ENCODE results near the gene LRFN2. TPM values are rescaled to one million over a fixed set of nuclear protein-coding genes. Genes with fewer than 3 reads are reported as not detected.
A peak's percentile ranks its signal among the peaks of the same experiment; 100 is the strongest.

The LRFN2 gene
- total RNA-seq, 1 donor from 2014 or later, result not detected

- Mint-ChIP-seq H3K36me3 (ENCODE audit: low read depth) (peaks cover 16% of the 10 kb centered on the region), H3K4me3 (ENCODE audit: low read depth) (no peak overlapping the region), H3K9me3 (peaks cover 31% of the 10 kb centered on the region), H3K27ac (no peak overlapping the region), H3K27me3 (ENCODE audit: low read depth) (no peaks in the 10 kb centered on the region), H3K4me1 (ENCODE audit: low read depth) (peaks cover 15% of the 10 kb centered on the region)
- no peak for DNase-seq (ENCODE audit: low spot score)
- intact Hi-C loops (cut with micrococcal nuclease), result no loop called here
Measured at GRCh38 chr6:40376113-40376650, 211.0 kb downstream of the LRFN2 start.

GRCh38 chr6:40373267-40373666 is 213.9 kb downstream of the LRFN2 start:
- peaks cover 39% of the 10 kb centered on the region for H3K4me1 Mint-ChIP-seq (ENCODE audit: low read depth)
- H3K27ac Mint-ChIP-seq, result no peak overlapping the region
- no peak for DNase-seq (ENCODE audit: low spot score)
- intact Hi-C loops (cut with micrococcal nuclease), result loop anchor here (5.0 kb wide), 1 partner anchor 64 kb away; no protein-coding TSS in a partner anchor
- H3K27me3 Mint-ChIP-seq (ENCODE audit: low read depth), result no peaks in the 10 kb centered on the region
- H3K4me3 Mint-ChIP-seq (ENCODE audit: low read depth), result no peak overlapping the region
- peaks cover 26% of the 10 kb centered on the region for H3K36me3 Mint-ChIP-seq (ENCODE audit: low read depth)
- H3K9me3 Mint-ChIP-seq, result peaks cover 44% of the 10 kb centered on the region

- H3K4me3 Mint-ChIP-seq (ENCODE audit: low read depth), result peak overlapping the region; percentile 60
- intact Hi-C loops (cut with micrococcal nuclease), result loop anchor here (2.0 to 5.0 kb wide), 2 partner anchors 17 to 66 kb away; no protein-coding TSS in a partner anchor
- H3K9me3 Mint-ChIP-seq, result peaks cover 56% of the 10 kb centered on the region
- peaks cover 39% of the 10 kb centered on the region for H3K4me1 Mint-ChIP-seq (ENCODE audit: low read depth)
- H3K36me3 Mint-ChIP-seq (ENCODE audit: low read depth), result peaks cover 34% of the 10 kb centered on the region
- H3K27me3 Mint-ChIP-seq (ENCODE audit: low read depth), result no peaks in the 10 kb centered on the region
- no peak for DNase-seq (ENCODE audit: low spot score)
- H3K27ac Mint-ChIP-seq, result peak overlapping the region; percentile 83
Measured at GRCh38 chr6:40371621-40372020, 215.5 kb downstream of the LRFN2 start.

GRCh38 chr6:40371095-40371494 is 216.1 kb downstream of the LRFN2 start:
- intact Hi-C loops (cut with micrococcal nuclease), result loop anchor here (2.0 to 5.0 kb wide), 2 partner anchors 18 to 66 kb away; no protein-coding TSS in a partner anchor
- no peak for DNase-seq (ENCODE audit: low spot score)
- Mint-ChIP-seq H3K4me3 (ENCODE audit: low read depth) (no peak overlapping the region), H3K27me3 (ENCODE audit: low read depth) (no peaks in the 10 kb centered on the region), H3K36me3 (ENCODE audit: low read depth) (peaks cover 37% of the 10 kb centered on the region), H3K27ac (no peak overlapping the region), H3K9me3 (peaks cover 56% of the 10 kb centered on the region), H3K4me1 (ENCODE audit: low read depth) (peaks cover 38% of the 10 kb centered on the region)

- intact Hi-C loops (cut with micrococcal nuclease), result loop anchor here (2.0 to 5.0 kb wide), 2 partner anchors 19 to 67 kb away; no protein-coding TSS in a partner anchor
- Mint-ChIP-seq H3K36me3 (ENCODE audit: low read depth) (peaks cover 33% of the 10 kb centered on the region), H3K4me1 (ENCODE audit: low read depth) (peaks cover 38% of the 10 kb centered on the region), H3K27ac (no peak overlapping the region), H3K9me3 (peaks cover 54% of the 10 kb centered on the region), H3K4me3 (ENCODE audit: low read depth) (peak overlapping the region; percentile 19), H3K27me3 (ENCODE audit: low read depth) (peaks cover 2% of the 10 kb centered on the region)
- no peak for DNase-seq (ENCODE audit: low spot score)
Measured at GRCh38 chr6:40369891-40370290, 217.3 kb downstream of the LRFN2 start.

GRCh38 chr6:40369042-40369441 is 218.1 kb downstream of the LRFN2 start:
- peaks cover 33% of the 10 kb centered on the region for H3K36me3 Mint-ChIP-seq (ENCODE audit: low read depth)
- H3K27ac Mint-ChIP-seq, result no peak overlapping the region
- intact Hi-C loops (cut with micrococcal nuclease), result no loop called here
- H3K27me3 Mint-ChIP-seq (ENCODE audit: low read depth), result peaks cover 3% of the 10 kb centered on the region
- H3K9me3 Mint-ChIP-seq, result peaks cover 52% of the 10 kb centered on the region
- DNase-seq (ENCODE audit: low spot score), result no peak
- H3K4me1 Mint-ChIP-seq (ENCODE audit: low read depth), result peaks cover 39% of the 10 kb centered on the region
- H3K4me3 Mint-ChIP-seq (ENCODE audit: low read depth), result no peak overlapping the region

- no peak overlapping the region for H3K27ac Mint-ChIP-seq
- peaks cover 19% of the 10 kb centered on the region for H3K9me3 Mint-ChIP-seq
- no peak overlapping the region for H3K4me3 Mint-ChIP-seq (ENCODE audit: low read depth)
- no peak for DNase-seq (ENCODE audit: low spot score)
- peaks cover 36% of the 10 kb centered on the region for H3K27me3 Mint-ChIP-seq (ENCODE audit: low read depth)
- H3K4me1 Mint-ChIP-seq (ENCODE audit: low read depth), result peaks cover 5% of the 10 kb centered on the region
- intact Hi-C loops (cut with micrococcal nuclease), result no loop called here
- H3K36me3 Mint-ChIP-seq (ENCODE audit: low read depth), result peaks cover 10% of the 10 kb centered on the region
Measured at GRCh38 chr6:40362859-40363258, 224.3 kb downstream of the LRFN2 start.

GRCh38 chr6:40359808-40360207 is 227.4 kb downstream of the LRFN2 start:
- Mint-ChIP-seq H3K9me3 (peaks cover under 1% of the 10 kb centered on the region), H3K4me1 (ENCODE audit: low read depth) (peaks cover 7% of the 10 kb centered on the region), H3K36me3 (ENCODE audit: low read depth) (no peaks in the 10 kb centered on the region), H3K27me3 (ENCODE audit: low read depth) (peaks cover 35% of the 10 kb centered on the region), H3K27ac (no peak overlapping the region), H3K4me3 (ENCODE audit: low read depth) (no peak overlapping the region)
- intact Hi-C loops (cut with micrococcal nuclease), result no loop called here
- no peak for DNase-seq (ENCODE audit: low spot score)

- Mint-ChIP-seq H3K4me1 (ENCODE audit: low read depth) (peaks cover 4% of the 10 kb centered on the region), H3K36me3 (ENCODE audit: low read depth) (no peaks in the 10 kb centered on the region), H3K27ac (no peak overlapping the region), H3K9me3 (no peaks in the 10 kb centered on the region), H3K27me3 (ENCODE audit: low read depth) (peaks cover 30% of the 10 kb centered on the region), H3K4me3 (ENCODE audit: low read depth) (no peak overlapping the region)
- no peak for DNase-seq (ENCODE audit: low spot score)
- intact Hi-C loops (cut with micrococcal nuclease), result no loop called here
Measured at GRCh38 chr6:40358473-40359460, 228.4 kb downstream of the LRFN2 start.

- H3K4me1 Mint-ChIP-seq (ENCODE audit: low read depth), result peaks cover 3% of the 10 kb centered on the region
- no peak overlapping the region for H3K27ac Mint-ChIP-seq
- H3K27me3 Mint-ChIP-seq (ENCODE audit: low read depth), result peaks cover 12% of the 10 kb centered on the region
- intact Hi-C loops (cut with micrococcal nuclease), result no loop called here
- H3K36me3 Mint-ChIP-seq (ENCODE audit: low read depth), result no peaks in the 10 kb centered on the region
- DNase-seq (ENCODE audit: low spot score), result no peak
- no peaks in the 10 kb centered on the region for H3K9me3 Mint-ChIP-seq
- no peak overlapping the region for H3K4me3 Mint-ChIP-seq (ENCODE audit: low read depth)
Measured at GRCh38 chr6:40356242-40356910, 230.8 kb downstream of the LRFN2 start.

- Mint-ChIP-seq H3K36me3 (ENCODE audit: low read depth) (no peaks in the 10 kb centered on the region), H3K4me1 (ENCODE audit: low read depth) (peaks cover 3% of the 10 kb centered on the region), H3K4me3 (ENCODE audit: low read depth) (no peak overlapping the region), H3K27me3 (ENCODE audit: low read depth) (peaks cover 8% of the 10 kb centered on the region), H3K9me3 (no peaks in the 10 kb centered on the region), H3K27ac (no peak overlapping the region)
- no peak for DNase-seq (ENCODE audit: low spot score)
- intact Hi-C loops (cut with micrococcal nuclease), result no loop called here
Measured at GRCh38 chr6:40355532-40355931, 231.6 kb downstream of the LRFN2 start.

GRCh38 chr6:40355066-40355465 is 232.1 kb downstream of the LRFN2 start:
- no peaks in the 10 kb centered on the region for H3K9me3 Mint-ChIP-seq
- H3K4me1 Mint-ChIP-seq (ENCODE audit: low read depth), result peaks cover 3% of the 10 kb centered on the region
- peaks cover 5% of the 10 kb centered on the region for H3K27me3 Mint-ChIP-seq (ENCODE audit: low read depth)
- H3K36me3 Mint-ChIP-seq (ENCODE audit: low read depth), result no peaks in the 10 kb centered on the region
- no peak for DNase-seq (ENCODE audit: low spot score)
- H3K4me3 Mint-ChIP-seq (ENCODE audit: low read depth), result no peak overlapping the region
- intact Hi-C loops (cut with micrococcal nuclease), result no loop called here
- H3K27ac Mint-ChIP-seq, result no peak overlapping the region

Data from activated T-helper 2 cell treated with anti-CD3 and anti-CD28 coated beads, Interferon-gamma antibody, Interleukin-2, Interleukin-4, amounts not matched to agents 10 μg/mL and 5 μg/mL and 100 μg/mL, durations not matched to agents 14 hours and 24 hours and 36 hours (primary cell).